RCC 7860 (cell line): ENCODE results near the gene CEP104.

Source experiments
- DNase-seq: peaks from one replicate; pipeline ENCODE4 v3.0.0-alpha.2; 2015; ENCODE audit warnings: low spot score
- FAIRE-seq: peaks from 2 replicates; lab custom pipeline; 2012; peaks lifted over from hg19 to GRCh38; lab: Jason Lieb, UNC

CEP104 gene

GRCh38 chr1:3779912-3780416, 77.0 kb downstream of the CEP104 start:
- DNase-seq (no peak), FAIRE-seq (no peak)

DNA sequence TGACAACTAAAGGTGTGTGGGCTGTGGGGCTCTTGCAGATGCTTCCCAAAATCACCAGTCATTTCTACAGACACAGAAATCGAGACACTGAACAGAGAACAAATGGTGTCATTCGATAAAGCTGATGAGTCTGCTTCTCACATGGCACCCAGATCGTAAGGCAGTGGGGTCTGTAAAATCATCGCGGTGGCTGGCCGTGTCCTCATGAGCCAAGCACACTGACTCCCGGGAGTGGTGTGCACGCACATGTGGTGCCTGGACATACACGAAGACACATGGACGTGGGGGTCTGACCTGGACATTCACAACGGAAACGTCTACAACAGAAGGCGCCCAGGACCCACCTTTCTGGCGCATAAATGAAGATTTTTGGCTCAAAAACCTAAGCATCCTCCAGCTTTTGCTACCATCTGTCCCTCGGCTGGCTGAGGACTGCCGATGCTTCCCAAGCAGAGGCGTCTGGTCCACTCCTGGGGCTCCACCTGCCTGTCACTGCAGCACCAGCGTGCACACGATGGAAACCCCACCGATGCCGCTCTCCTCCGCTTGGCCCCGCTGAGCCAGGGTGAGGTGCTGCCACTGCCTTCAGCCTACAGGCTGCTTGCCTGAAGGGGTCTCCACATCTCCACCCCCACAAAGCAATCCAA, 77.6 kb downstream of the CEP104 start:
- DNase-seq (no peak), FAIRE-seq (no peak)

DNA sequence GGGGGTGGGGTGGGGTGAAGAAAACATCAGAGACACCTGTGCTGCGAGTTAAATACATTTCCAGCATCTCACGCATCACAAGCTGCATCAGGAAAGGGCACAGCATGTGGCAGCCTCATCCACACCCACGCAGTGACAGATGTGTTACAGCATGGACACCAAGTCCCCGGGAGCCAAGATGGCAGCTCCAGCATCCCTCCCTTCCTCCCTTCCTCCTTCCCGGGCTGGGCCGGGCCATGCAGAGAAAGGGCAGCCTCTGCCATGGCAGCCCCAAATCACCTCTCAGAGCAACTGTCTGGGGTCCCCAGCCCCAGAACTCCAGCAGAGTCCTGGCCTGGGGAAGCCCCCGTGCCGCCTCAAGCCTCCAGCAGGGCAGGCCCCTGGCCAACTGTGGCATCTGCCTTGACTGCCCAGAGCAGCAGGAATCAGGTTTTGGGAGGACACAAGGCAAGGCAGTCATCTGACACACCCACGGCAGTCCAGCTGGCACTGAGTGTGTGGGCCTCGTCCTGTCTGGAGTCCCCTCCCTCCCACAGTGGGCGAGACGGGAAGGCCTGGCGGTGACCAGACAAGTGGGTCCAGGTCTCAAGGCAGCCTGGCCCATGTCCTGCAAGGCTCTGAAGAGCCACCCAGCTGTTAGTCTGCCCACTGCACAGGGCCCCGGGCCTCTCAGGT, 78.3 kb downstream of the CEP104 start:
- FAIRE-seq (no peak), DNase-seq (no peak)

DNA sequence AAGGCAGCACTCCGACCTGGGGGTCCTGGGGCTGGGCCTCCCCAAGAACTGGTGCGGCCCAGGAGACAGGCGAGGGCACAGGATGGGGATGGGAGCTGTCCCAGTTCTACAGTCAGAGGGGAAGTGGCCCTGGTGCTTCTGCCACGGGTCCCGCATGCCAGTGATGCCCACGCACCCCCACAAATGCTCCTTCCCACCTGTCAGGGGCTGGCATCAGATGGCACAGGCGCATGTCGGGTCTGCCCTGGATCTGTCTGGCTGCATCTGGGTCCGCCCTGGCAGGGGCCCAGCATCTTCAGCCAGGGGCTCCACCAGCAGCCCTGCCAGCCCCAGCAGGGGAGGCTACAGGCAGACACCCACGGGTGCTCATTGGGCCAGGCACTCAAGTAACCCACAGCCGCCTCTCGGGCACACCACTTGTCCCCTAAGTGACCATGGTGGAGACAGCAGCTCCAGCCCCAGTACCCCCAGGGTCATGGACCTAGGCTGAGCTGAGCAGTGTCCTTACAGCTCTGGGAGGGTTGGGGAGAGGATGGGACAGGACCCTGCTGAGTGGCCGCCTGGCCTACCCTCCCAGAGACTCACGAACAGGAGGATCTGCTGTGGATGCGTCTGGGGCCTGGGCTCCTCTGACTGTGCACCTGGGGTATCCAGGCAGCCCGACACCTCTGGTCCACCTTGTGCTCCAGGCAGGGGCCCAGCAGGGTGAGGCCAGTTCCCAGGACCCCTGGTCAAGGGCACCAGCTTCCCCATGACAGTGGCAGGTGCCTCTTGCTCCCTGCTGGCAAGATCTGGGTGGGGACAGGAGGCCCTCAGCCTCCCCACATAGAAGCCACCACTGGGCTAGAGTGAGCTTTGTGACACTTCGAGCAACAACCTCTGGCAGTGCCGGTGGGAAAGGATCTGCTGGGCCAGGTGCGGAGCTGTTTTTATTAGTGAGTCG, 79.1 kb downstream of the CEP104 start:
- FAIRE-seq (no peak), DNase-seq (no peak)

- DNase-seq (no peak), FAIRE-seq (no peak)
These were observed 79.9 kb downstream of the CEP104 start for GRCh38 chr1:3777078-3777547.

DNA sequence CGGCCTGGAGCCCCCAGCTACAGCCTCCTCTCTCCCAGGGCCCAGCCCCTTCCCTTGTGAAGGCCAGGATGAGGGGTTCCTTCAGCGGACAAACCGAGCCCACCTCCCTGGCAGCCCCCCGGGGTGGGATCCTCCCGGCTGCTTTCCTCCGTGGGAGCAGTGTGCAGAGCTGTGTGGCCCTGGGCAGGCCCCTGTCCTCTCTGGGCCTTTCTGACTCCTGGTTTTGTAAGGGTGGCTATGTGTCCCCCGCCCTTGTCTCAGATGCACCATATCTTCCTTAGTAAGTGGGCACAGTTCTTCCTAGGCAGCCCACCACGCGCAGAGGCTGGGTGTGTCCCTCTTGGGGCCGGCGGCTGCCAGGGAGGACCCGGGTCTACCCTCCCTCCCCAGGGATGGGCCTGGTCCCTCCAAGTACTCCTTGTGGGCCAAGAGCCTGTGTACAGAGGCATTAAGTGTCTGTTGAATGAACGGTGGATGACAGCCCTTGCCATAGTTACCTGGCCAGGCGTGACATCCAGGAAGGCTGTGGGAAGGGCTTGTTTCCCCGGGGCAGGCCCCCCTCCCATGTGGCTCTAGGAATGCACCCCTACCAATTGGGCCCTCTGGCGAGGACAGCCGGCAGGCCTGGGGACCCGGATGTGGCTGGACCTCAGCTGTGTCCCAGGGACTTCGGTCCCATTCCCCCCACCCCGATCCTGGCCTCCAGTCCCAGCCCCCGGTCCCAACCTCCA, 80.6 kb downstream of the CEP104 start:
- no peak for DNase-seq
- no peak for FAIRE-seq

DNA sequence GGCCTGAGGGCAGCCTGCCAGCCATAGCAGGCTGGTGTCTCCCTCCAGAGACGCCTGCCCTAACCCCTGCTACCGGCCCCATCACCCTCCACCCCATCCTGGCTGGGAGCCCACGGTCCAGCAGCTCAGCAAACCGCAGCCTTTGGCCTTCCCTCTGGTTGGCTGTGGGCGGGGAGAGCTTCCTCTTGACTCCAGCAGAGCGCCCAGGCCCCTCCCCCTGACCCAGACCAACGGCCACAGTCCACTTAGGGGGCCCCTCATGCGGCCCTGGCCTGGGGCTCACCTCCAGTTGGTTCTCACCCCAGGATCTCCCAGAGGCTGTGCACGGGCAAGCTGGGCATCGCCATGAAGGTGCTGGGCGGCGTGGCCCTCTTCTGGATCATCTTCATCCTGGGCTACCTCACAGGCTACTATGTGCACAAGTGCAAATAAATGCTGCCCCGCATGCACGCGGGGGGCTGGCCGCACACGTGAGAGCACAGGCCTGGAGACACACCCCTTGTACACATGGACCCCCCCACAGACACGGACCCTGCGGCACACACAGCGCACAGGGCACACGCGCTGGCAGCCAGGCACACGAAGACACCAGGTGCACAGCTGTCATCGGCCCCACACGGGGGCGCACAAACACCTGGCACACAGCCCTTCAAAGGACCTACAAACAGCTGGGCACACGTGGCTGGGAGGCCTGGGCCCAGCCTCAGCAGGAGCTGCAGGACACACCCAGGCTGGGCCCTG, 81.4 kb downstream of the CEP104 start:
- DNase-seq, result peak; percentile 51

GRCh38 chr1:3774946-3775489, 82.0 kb downstream of the CEP104 start:
- no peak for FAIRE-seq
- DNase-seq, result peak; percentile 29

More for the DNA sequence above, 81.4 kb downstream of the CEP104 start:
- no peak for FAIRE-seq

DNA sequence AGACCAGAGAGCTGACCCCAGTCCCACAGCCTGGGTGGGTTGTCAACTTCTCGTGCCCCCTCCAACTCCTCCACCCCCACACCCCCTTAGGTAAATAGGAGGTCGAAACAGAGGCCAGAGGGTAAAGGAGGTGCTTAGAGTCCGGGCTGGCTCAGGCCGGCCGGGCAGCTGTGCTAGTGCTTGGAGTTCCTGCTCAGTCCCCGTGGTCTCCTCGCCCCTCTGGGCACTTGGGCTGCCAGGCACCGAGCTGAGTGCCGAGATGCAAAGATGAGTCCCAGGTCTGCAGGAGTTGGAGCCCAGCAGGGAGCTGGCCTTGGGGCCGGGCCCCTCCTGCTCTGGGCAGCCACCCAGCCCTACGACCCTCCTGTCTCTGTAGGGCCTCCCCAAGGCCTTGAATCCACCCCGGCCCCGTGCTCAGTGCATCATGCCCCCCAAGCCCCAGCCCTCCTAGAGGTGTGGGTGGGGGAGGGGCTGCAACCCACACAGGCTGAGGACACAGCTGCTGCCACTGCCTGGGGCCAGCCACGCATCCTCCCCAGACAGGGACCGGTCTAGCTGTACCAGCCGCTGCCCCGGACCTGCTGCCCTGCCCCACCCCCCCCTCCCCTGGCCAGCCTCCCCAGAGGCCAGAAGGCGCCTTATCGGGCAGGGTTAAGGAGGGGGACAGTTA, 82.6 kb downstream of the CEP104 start:
- no peak for FAIRE-seq
- no peak for DNase-seq

GRCh38 chr1:3773572-3774275, 83.3 kb downstream of the CEP104 start:
- FAIRE-seq (no peak), DNase-seq (no peak)

- FAIRE-seq, result no peak
- DNase-seq, result no peak
These were observed 84.1 kb downstream of the CEP104 start, which contains the start of gene SMIM1 for GRCh38 chr1:3772715-3773571. TSS of gene SMIM1 (plus strand) at chr1:3772749. CDS start at chr1:3775374, 2,625 bp downstream.

DNA sequence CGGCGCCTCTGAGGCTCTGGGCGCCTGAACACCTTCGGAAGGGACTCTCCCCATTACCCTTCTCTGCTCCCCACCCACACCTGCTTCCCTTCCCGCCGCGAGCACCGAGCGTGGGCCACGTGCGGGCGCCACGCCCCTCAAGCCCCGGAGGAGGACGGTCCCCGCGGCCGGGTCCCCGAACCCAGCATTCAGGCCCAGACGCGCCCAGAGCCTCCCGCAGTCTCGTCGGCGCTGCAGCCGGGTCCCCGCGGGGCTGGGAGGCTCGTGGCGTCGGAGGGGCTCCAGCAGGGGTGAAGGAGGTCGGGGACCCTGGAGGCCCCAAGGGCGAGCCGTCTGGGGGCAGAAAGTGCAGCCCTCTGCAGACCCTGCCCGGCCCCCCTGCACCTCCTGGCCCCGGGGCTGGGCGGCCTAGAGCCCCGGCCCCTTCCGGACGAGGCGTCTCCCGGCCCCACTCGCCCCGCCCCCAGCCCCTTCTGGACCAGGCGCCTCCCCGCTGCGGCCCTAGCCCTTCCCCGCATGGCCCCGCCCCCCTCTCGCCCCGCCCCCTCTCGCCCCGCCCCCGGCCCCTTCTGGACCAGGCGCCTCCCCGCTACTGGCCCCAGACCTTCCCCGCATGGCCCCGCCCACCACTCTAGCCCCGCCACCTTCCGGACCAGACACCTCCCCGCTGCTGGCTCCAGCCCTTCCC, 84.8 kb downstream of the CEP104 start:
- DNase-seq, result peak; percentile 28
- no peak for FAIRE-seq

DNA sequence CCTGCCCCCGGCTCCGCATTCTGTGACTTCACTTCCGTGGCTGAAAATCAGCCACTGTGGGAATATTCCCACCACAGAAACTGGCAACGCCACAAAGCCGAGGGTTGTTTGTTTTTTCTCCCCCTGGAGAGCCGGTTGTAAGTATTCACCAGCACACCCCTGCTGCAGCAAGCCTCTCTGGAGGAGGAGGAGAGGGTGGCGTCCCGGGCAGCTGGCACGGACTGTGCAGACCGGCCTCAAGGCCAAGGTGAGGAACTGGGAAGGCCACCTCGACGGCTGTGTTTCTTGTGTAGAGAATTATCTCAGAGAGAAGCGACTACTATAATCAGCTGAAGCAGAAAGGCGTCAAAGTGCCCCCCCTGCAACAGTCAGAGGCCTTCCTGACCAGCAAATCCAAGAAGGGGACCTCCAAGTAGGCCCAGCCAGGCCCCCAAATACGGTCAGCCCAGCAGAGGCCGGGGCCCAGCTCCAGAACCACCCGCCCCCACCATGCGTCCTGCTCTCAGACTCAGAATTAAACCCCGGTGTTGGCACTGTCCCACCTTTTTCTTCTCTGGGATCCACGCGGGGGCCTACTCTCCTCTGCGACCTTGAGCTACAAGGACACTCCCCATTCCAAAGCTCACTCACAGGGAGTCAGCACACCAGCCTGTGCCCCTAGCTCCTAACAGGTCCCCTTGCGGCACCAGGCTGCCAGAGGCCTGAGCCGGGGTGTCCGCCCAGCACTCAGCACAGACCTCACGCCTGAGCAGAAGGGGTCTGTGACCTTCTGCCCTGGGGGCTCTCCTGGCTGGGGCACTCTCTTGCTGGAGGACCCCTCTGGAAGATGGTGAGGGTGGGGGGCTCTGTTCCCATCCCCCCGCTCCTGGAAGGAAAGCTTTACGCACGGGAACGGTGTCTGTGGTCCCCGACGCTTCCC, 85.6 kb downstream of the CEP104 start:
- FAIRE-seq (no peak), DNase-seq (no peak)

- FAIRE-seq (no peak), DNase-seq (no peak)
These were observed 86.8 kb downstream of the CEP104 start for GRCh38 chr1:3770047-3770765.

DNA sequence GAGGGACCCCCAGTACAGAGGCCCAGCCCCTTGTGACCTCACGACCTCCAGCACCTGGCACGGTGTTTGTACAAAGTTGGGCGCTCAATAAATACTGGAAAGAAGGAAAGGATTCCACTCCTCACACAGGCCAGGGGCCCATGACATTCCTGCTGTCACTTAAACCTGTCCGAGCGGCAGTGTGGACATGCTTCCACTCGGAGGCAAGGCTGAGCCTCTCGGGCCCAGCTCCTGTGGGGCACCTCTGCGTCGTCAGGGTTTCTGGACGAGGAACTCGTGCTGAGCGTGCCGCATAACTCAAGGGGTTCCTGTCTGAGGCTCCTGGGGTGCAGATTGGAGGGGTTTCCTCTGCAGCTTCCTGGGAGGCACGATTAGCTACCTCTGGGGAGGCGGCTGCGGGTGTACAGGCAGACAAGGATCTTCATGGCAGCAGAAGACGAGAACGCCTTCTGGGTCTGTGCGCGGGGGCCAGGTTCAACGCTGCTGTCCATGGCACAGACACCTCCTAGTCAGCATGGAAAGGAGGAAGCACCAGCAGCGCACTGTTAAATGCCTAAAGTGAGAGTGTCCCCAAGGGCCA, 88.1 kb downstream of the CEP104 start:
- no peak for FAIRE-seq
- DNase-seq, result no peak
